ENCODE data around the gene SNX10. TPM values are rescaled to one million over a fixed set of nuclear protein-coding genes. Genes with fewer than 3 reads are reported as not detected.
A peak's percentile ranks its signal among the peaks of the same experiment; 100 is the strongest.
"Not testable (repeated sequence)": the region's sequence is repeated elsewhere in the genome, so short reads cannot be mapped to it uniquely, and the experiment has no call there.

The SNX10 gene, protein sequence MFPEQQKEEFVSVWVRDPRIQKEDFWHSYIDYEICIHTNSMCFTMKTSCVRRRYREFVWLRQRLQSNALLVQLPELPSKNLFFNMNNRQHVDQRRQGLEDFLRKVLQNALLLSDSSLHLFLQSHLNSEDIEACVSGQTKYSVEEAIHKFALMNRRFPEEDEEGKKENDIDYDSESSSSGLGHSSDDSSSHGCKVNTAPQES
- total RNA-seq = 0.56 to 1.2 TPM (median 0.62 TPM) in 3 replicates
- long read RNA-seq, partial matches to known transcripts = 1 of 1 reads
- long read RNA-seq, other reads (novel, unspliced or antisense) = 0 of 1 reads

DNA sequence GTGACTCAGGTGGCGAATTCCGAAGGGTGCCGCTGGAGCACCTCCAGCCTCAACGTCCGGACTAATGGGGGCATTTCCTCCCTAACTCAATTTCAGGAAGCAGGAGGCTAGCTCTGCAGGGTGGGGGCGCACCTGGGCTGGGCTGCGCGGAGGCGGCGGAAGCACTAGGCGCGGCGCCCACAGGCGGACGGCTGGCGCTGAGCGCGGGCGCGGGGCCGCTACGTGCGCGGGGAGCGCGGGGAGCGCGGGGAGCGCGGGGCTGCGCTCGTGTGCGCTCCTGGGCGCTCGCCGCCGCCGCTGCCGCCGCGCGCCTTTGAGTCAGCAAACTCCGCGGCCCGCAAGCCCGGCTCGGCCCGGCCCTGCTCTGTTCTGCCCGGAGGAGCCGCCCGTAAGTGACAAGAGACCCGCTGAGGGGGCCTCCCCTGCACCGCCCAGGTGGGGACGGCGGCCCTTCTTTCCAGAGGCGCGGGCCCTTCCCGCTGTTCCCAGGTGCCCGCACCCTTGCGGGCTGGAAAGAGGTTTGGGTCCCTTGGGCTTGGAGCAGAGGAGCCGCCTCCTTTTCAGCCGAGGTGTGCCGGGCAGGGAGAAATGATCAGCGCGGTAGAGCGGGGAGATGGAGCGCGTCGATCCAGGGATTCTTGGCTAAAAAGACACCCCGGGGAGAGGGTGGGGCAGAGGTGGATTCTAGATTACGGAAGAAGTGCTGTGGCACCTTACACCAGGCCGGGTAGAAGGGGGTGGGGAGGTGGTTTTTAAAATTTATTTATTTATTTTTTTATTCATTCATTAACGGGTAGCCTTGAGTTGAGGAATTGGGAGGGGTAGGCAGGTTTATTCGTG, at the start of gene SNX10:
Gene SNX10 (plus strand): TSS at position 164 of the 840 bp plus-strand sequence. CDS start 54,581 bp downstream, outside the sequence.
- TF ChIP-seq, protein P1, sequence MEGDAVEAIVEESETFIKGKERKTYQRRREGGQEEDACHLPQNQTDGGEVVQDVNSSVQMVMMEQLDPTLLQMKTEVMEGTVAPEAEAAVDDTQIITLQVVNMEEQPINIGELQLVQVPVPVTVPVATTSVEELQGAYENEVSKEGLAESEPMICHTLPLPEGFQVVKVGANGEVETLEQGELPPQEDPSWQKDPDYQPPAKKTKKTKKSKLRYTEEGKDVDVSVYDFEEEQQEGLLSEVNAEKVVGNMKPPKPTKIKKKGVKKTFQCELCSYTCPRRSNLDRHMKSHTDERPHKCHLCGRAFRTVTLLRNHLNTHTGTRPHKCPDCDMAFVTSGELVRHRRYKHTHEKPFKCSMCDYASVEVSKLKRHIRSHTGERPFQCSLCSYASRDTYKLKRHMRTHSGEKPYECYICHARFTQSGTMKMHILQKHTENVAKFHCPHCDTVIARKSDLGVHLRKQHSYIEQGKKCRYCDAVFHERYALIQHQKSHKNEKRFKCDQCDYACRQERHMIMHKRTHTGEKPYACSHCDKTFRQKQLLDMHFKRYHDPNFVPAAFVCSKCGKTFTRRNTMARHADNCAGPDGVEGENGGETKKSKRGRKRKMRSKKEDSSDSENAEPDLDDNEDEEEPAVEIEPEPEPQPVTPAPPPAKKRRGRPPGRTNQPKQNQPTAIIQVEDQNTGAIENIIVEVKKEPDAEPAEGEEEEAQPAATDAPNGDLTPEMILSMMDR (IDR thresholded peaks at IDR 0.05) = peak; percentile 36
- H3K9me3 Mint-ChIP-seq (ENCODE audit: low read depth) = no peaks in the 10 kb centered on the region
- DNase-seq (ENCODE audit: low spot score) = no peak
- H3K27ac Mint-ChIP-seq (ENCODE audit: unreplicated experiment) = no peak within 1 kb of the TSS
- peaks cover 6% of the 10 kb centered on the region for H3K27me3 Mint-ChIP-seq (ENCODE audit: low read depth)
- H3K36me3 Mint-ChIP-seq (ENCODE audit: low read depth) = no peaks in the 10 kb centered on the region
- peaks cover 3% of the 10 kb centered on the region for H3K4me1 Mint-ChIP-seq (ENCODE audit: low read depth)
- H3K4me3 Mint-ChIP-seq (ENCODE audit: unreplicated experiment) = peak within 1 kb of the TSS; percentile 75

DNA sequence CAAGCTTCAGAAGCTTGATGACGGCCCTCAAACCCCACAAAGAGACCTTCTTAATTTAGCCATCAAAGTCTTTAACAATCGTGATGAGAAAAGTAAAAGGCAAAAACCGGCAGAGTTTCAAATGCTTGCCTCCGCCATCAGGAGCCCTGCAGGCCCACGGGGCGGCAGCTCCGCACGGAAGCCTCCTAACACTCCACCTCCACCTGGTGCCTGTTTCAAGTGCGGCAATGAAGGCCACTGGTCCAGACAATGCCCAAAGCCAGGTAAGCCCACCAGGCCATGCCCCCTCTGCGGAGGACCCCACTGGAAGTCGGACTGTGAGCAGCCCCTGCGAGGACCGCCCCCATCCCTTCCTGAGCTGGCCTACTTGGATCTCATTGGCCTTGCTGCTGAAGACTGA, 46.5 kb upstream of the SNX10 start:
- H3K9me3 Mint-ChIP-seq (ENCODE audit: low read depth) = no peaks in the 10 kb centered on the region
- no peaks in the 10 kb centered on the region for H3K27me3 Mint-ChIP-seq (ENCODE audit: low read depth)
- no peaks in the 10 kb centered on the region for H3K36me3 Mint-ChIP-seq (ENCODE audit: low read depth)
- no peak for DNase-seq (ENCODE audit: low spot score)
- H3K4me1 Mint-ChIP-seq (ENCODE audit: low read depth) = no peaks in the 10 kb centered on the region
- no peak overlapping the region for H3K27ac Mint-ChIP-seq (ENCODE audit: unreplicated experiment)
- H3K4me3 Mint-ChIP-seq (ENCODE audit: unreplicated experiment) = no peak overlapping the region
- TF ChIP-seq, protein P1 (IDR thresholded peaks at IDR 0.05) = no peak

DNA sequence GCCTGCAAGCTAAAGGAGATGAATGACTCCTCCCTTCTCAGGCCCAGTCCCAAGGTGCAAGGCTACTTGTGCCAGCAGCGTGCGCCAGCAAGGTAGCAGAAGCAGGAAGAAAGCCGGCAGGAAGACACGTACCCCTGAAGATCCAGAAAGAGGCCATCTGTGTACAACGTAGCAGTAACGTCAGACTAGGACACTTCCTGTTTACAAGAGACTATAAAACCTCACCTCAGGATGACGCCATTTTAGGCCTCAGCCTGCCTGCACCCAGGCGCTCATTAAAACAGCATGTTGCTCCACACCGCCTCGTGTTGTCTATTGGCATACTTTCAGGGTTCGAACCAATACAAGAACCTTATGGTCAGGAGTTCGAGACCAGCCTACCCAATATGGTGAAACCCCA, 41.4 kb upstream of the SNX10 start:
- Mint-ChIP-seq H3K4me1 (ENCODE audit: low read depth) (no peaks in the 10 kb centered on the region), H3K4me3 (ENCODE audit: unreplicated experiment) (no peak overlapping the region), H3K27me3 (ENCODE audit: low read depth) (peaks cover 9% of the 10 kb centered on the region), H3K36me3 (ENCODE audit: low read depth) (no peaks in the 10 kb centered on the region), H3K27ac (ENCODE audit: unreplicated experiment) (no peak overlapping the region), H3K9me3 (ENCODE audit: low read depth) (no peaks in the 10 kb centered on the region)
- TF ChIP-seq, protein P1 (IDR thresholded peaks at IDR 0.05) = no peak
- DNase-seq (ENCODE audit: low spot score) = no peak

DNA sequence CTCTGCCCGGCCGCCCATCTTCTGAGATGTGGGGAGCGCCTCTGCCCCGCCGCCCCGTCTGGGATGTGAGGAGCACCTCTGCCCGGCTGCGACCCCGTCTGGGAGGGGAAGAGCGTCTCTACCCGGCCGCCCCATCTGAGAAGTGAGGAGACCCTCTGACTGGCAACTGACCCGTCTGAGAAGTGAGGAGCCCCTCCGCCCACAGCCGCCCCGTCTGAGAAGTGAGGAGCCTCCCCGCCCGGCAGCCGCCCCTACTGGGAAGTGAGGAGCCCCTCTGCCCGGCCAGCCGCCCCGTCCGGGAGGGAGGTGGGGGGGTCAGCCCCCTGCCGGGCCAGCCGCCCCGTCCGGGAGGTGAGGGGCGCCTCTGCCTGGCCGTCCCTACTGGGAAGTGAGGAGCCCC, 29.8 kb upstream of the SNX10 start:
- Mint-ChIP-seq H3K27me3 (ENCODE audit: low read depth) (peaks cover 11% of the 10 kb centered on the region), H3K9me3 (ENCODE audit: low read depth) (peaks cover 17% of the 10 kb centered on the region)
- H3K4me1 Mint-ChIP-seq (ENCODE audit: low read depth); DNase-seq (ENCODE audit: low spot score); H3K4me3 Mint-ChIP-seq (ENCODE audit: unreplicated experiment); H3K27ac Mint-ChIP-seq (ENCODE audit: unreplicated experiment); H3K36me3 Mint-ChIP-seq (ENCODE audit: low read depth): not testable (repeated sequence)

DNA sequence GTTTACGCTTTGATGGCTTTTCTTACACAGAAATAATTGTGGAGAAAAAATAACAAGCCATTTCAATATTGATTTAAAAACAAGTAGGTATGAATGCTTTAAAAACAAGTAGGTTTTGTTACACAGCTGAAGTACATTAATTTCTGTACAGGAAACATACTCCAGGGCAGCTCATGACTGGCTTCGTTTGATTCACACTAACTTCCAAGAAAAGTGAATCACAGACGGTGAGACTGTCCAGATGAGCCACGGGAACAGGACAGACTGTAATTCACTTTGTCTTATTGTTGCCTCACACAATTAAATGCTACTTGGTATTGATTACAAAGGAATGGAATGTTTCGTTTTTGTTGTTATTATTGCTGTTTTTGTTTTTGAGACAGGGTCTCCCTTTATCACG, 26.6 kb upstream of the SNX10 start:
- H3K9me3 Mint-ChIP-seq (ENCODE audit: low read depth) = peaks cover 17% of the 10 kb centered on the region
- TF ChIP-seq, protein P1 (IDR thresholded peaks at IDR 0.05) = no peak
- H3K4me1 Mint-ChIP-seq (ENCODE audit: low read depth) = no peaks in the 10 kb centered on the region
- no peak overlapping the region for H3K4me3 Mint-ChIP-seq (ENCODE audit: unreplicated experiment)
- no peak overlapping the region for H3K27ac Mint-ChIP-seq (ENCODE audit: unreplicated experiment)
- H3K27me3 Mint-ChIP-seq (ENCODE audit: low read depth) = peaks cover 10% of the 10 kb centered on the region
- H3K36me3 Mint-ChIP-seq (ENCODE audit: low read depth) = no peaks in the 10 kb centered on the region
- DNase-seq (ENCODE audit: low spot score) = no peak

Measured in chondrocyte (in vitro differentiated cells).